Measurements from ENCODE around the gene RPS6KA2.
A peak's percentile ranks its signal among the peaks of the same experiment; 100 is the strongest.

The RPS6KA2 gene

GRCh38 chr6:166627033-166627874, at the start of gene RPS6KA2:
Gene RPS6KA2, minus strand, starts transcription at chr6:166627251. Its CDS starts 232 bp downstream, at chr6:166627019.
- FAIRE-seq: peak; percentile 55

DNA sequence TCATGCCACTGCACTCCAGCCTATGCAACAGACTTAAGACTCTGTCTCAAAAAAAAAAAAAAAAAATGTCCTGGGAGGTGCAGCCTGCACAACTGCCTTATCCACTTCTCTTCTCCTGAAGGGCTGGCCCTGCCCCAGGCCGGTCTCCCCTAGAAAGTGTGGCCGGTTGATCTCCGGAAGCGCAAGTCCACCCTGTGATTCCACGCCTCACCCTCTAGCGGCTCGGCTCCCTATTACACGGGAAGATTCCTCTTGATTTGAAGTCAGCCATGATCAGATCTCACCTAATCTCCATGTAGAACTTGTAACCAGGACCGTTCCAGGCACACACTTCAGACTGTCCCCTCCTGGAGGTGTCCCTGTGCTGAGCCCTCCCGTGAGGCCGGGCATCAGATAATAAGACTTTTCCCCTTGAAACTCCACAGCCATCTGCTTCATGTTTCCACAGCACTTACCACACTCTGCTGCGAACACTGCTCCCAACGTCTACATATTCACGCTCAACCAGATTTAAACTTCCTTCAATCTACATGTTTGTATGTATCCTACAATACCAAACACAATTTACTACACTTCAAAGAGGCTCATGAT, 49.3 kb upstream of the RPS6KA2 start:
- FAIRE-seq: no peak

DNA sequence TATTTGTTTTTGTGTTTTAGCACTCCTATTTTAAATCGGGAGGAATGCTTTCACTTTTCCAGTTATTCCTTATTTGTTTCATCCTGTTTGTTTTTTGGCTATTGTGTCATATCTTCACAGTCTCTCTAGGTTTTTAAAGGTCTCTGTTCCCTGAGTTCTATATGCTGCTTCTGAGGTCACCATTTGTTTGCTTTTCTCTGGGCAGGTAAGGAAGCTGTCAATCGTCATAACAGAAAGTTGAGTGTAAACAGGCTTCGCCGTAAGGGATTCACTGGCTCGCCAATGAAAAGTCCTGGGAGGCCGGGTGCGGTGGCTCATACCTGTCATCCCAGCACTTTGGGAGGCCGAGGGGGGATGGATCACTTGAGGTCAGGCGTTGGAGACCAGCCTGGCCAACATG, 48.7 kb upstream of the RPS6KA2 start:
- FAIRE-seq: no peak

DNA sequence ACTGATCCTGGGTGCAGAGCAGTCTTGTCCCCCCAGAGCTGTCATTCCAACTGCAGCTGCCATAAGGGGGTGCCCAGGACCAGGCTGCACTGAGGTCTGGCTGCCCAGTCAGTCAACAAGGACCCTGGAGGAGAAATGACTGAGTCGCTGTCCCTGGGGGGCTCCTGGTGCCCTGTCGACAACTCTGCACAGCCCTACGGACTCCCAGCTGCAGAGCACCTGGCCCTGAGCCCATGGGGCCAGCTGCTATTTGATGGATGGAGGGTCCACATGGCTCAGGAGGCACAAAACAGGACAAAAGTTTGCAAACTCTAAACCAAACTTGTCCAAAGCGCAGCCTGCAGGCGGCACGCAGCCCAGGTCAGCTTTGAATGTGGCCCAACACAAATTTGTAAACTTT, 46.3 kb upstream of the RPS6KA2 start:
- FAIRE-seq: no peak

DNA sequence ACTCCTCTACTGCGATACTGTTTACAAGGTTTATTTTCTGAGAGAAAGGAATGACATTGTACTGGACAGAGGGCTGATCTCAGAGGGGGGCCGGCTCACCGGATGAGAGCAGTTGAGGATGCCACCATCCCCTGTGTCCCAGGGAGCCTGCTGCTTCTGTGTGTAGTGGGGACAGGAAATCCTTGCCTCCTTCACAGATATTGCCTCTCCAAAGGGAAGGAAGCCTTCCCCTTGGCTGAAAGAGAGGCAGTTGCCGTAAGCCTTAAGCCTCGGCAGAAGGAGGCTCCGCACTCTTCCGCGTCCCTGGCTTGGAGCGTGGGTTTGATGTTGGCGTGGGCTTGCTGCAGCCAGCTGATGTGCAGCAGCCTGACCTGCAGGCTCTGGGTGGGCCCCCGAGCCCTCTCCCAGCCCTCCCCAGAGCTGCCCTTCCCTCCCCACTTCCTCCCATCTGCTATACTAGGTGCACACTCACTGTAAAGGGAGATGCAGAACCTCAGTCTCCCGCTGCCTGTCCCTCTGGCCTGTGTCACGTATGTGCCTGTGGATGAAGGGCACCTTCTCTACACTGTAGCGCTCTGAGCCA, 45.7 kb upstream of the RPS6KA2 start:
- FAIRE-seq: no peak

DNA sequence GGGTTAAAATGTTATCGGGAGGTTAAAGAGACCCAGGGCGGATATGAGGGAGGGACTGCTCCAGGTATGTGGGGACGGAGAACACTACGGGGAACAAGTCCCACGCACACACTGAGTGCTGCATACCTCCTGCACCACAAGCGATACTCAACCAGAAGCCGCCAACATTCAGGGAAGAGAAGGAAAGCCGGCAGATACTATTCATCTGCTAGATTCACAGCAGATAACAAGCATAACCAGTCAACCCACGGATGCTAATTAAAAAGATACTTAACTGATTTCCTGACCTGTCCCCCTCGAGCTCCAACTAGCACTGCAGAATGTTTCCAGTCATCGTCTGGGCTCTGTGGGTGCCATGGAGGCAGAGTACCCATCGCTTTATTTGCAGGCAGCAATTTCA, 45.1 kb upstream of the RPS6KA2 start:
- no peak for FAIRE-seq

- FAIRE-seq: no peak
These were observed 44.5 kb upstream of the RPS6KA2 start for GRCh38 chr6:166671434-166672081.

DNA sequence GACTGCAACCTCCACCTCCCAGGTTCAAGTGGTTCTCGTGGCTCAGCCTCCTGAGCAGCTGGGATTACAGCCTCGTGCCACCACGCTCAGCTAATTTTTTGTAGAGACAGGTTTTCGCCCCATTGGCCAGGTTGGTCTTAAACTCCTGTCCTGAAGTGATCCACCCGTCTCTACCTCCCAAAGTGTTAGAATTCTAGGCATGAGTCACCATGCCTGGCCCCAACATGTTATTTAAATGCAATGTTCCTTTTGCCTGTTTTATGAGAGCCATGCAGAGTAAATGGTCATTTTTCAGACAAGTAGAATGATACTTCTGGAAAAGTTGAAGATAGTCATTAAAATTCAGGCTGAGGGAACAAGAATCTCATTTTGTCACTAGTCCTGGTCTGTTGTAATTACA, 43.8 kb upstream of the RPS6KA2 start:
- FAIRE-seq: no peak

DNA sequence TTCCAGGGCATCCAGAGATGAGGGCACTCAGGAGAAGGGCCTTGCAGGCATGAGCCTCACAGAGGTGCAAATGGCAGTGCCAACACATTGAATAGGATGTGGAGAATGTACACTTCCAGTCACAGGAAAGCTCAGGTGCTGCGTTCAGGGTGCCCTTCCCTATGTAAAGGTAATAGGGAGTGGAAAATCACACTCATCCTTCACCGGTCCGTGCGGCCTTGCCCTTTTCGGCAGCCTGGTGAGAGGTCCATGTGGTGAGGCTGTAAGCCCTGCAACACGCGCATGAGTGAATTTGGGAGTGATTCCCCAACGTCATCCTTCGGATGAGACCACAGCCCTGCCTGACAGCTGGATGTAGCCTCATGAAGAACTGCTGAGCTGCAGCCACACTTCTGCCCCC, 43.0 kb upstream of the RPS6KA2 start:
- FAIRE-seq: no peak

- FAIRE-seq: no peak
These were observed 41.0 kb upstream of the RPS6KA2 start for GRCh38 chr6:166667796-166668610.

GRCh38 chr6:166664135-166664534, 37.1 kb upstream of the RPS6KA2 start:
- no peak for FAIRE-seq

DNA sequence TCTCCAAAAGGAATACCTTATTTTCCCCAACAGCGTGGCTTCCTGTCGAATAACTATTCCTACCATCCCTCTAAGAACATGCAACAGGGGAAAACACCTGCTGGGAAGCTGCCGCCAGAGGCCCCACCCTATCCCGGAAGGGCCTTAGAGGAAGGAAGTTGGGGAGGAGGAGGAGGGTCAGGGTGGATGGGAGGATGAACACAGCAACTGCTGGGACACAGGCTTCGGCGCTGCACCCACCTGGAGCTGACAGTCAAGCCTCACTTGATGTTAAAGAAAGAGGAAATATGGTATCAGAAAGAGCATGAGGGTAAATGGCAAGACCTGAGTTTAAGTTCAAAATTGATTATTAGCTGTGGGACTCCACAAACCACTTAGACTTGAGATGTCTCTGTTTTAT, 36.5 kb upstream of the RPS6KA2 start:
- no peak for FAIRE-seq

DNA sequence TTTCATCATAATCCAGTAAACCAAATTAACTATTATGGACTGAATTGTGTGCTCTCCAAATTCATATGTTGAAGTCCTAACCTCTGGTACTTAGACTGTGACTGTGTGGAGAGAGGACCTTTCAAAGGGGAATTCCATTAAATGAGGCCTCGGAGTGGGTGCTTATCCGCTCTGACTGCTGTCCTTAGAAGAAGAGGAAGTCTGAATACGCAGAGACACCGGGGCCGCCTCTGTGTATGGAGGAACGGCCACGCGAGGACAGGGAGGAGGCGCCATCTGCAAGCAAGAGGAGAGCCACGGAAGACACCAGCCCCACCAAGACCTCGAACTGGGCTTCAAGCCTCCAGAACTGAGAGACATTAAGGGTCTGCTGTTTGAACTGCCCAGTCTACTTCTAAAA, 35.6 kb upstream of the RPS6KA2 start:
- no peak for FAIRE-seq

DNA sequence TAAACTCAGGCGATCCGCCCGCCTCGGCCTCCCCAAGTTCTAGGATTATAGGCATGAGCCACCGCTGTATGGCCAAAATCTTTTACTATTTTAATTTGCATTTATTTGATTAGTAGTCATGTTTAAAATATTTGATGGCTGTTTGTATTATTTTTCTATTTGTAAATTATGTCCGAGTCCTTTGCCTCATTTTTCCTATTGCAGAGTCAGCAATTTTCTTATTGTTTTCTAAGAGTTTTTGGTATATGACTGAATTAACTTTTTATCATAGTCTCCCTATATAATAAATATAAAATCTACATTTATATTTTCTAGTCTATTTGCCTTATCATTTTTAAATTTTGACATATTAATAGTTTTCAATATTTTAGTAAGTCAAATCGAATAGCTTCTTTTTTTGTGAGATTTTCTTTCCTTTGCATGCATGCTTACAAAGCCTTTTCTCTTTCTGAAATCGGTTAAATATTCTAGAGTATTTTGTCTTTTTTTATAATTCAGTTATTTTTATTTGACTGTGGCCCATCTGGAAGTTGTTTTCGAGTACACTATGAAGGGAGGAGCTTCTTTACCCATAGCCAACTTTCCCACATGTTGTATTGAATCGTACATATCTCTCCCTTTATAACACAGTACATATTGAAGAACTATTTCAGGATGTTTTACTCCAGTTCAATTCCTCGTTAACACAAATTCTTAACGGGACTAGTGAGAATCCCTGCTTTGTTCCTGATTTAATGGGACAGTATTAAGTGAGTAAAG, 34.5 kb upstream of the RPS6KA2 start:
- FAIRE-seq: no peak

- FAIRE-seq: no peak
These were observed 33.2 kb upstream of the RPS6KA2 start for GRCh38 chr6:166660157-166660688.

DNA sequence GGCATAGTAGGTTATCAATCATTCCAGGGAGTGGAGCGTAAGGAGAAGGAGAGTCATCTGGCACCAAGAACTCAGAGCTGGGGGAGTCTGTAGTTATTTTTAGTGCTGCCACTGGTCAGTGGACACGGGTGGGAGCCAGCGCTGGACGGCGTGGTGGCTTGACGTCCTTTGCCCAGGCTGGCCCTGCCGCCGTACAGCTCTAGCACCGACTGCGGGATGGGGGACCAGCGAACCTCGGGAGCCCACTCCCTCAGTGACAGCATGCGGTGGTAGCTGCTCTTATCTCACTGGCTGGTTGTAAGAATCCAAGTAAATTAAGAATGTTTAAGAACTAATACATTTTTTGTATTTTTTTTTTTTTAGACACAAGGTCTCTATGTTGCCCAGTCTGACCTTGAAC, 32.5 kb upstream of the RPS6KA2 start:
- FAIRE-seq: no peak

- FAIRE-seq: no peak
These were observed 31.7 kb upstream of the RPS6KA2 start for GRCh38 chr6:166658792-166659150.

- no peak for FAIRE-seq
These were observed 31.2 kb upstream of the RPS6KA2 start for GRCh38 chr6:166658115-166658791.

- FAIRE-seq: no peak
These were observed 30.5 kb upstream of the RPS6KA2 start for GRCh38 chr6:166657531-166657930.

GRCh38 chr6:166656230-166657151, 29.4 kb upstream of the RPS6KA2 start:
- no peak for FAIRE-seq
